HG03571 (cell line): Measurements from ENCODE around the gene HIVEP1.

Experiments used
- ATAC-seq: cut with Tn5 transposase; IDR thresholded peaks from one replicate; pipeline ENCODE4 v1.9.1; 2021; ENCODE audit not compliant: unreplicated experiment

HIVEP1 gene

GRCh38 chr6:12017263-12017662, 5.2 kb downstream of the HIVEP1 start:
- ATAC-seq: no peak

GRCh38 chr6:12017876-12018401, 5.8 kb downstream of the HIVEP1 start:
- ATAC-seq: no peak

- ATAC-seq: no peak
Observed at GRCh38 chr6:12020187-12020791, 8.2 kb downstream of the HIVEP1 start.

DNA sequence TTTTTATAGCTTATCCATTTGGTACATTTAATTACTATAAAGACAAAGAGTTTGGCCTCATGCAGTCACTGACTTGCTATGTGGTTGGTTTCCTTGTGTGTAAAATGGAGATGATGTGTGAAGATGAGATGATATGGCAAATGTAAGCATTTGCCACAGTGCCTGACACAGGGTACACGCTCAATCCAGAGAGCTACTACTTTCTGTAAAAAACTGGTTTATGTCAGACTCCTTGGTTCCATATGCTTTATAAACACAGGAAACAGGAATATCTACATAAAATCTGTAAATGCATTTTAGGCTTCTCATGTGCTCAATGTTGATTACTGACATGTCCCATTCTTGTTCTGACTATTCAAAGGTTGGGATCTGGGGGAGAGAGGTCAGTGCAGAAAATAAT, 10.4 kb downstream of the HIVEP1 start:
- no peak for ATAC-seq

DNA sequence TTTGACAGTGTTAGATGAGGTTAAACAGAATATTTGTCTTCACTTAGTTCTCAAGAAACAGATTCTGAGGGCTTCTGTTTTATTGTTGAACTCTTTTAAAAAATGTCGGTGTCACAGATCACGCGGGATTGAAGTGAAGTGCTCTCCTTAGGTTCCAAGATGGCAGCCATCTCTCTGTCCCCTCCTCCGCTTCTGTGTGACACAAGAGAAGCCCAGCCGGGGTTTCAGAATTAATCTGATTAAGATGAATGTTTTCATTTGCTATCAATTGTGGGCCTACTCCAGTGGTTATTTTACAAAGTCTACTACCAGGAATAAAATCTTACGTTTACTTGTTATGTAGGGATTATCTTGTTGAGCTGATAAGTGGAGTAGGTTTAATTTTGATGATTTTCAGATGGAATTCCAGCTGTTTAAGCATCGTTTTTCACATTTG, 10.9 kb downstream of the HIVEP1 start:
- ATAC-seq: no peak

DNA sequence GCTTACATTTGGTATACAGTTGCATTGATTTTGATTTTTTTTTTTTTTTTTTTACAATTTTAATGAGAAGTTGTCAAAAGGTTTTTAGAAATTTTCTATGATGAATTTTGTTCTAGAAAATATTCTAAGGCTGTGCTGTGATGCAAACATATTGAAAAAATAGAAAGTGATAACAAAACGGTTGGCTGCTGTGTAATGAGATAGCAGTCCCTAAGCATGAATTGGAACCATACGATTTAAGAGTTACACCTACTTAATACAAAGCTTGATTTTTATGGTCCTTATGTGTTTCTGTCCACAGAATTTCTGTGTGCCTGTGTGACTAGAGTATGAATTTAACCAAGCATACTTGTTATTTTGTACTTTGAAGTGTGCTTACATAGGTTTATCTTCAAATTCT, 12.1 kb downstream of the HIVEP1 start:
- ATAC-seq: no peak

DNA sequence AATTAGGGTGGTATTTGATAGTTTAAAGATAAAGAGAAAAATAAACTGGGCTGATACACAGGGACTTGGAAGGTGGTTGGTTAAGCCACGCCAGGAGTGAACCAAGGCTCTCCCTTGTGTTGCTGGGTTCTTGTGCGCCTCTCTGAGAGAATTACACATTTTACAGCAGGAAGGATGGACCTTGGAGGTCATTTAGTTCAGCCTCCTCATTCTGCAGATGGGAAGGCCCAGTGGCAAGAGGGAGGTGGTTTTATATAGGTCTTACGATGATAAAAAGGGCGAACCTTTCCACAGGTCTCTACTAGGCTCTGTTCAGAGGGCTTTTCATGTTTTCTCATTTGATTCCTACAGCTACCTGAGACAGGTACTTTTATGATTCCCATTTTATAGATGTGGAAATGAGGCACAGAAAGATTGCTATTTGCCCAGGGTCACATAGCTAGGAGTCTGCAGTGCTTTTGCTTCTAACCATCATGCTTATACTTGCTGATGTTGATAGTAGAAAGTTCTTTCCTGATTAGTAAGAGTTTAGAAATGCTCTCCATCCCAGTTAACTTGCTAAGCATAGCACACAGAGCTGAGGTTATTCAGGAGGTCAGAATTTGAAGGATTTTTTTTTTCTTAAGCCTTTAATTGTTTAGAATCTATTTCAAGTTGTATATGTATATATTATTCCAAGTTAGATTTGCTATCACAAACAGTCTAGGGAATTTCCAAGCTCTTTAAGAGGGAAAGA, 12.8 kb downstream of the HIVEP1 start:
- ATAC-seq: no peak

DNA sequence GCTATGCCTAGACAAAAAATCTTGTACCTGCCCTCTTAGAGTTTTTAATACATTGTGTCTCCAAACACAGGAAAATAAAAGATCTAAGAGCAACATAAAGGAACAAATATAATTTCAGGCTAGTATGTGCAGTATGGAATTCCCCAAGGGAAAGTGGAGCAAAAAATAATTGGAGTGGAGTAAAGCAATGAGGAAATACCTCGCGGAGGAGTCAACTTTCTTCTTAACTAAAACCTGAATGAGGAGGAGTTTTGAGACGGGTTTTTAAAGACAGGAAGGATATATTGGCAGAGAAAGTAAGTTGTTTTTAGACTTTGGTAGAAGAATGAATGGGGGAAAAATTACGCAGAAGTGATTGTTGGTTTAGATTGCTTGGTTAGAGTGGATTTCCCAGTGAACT, 14.0 kb downstream of the HIVEP1 start:
- ATAC-seq: no peak

DNA sequence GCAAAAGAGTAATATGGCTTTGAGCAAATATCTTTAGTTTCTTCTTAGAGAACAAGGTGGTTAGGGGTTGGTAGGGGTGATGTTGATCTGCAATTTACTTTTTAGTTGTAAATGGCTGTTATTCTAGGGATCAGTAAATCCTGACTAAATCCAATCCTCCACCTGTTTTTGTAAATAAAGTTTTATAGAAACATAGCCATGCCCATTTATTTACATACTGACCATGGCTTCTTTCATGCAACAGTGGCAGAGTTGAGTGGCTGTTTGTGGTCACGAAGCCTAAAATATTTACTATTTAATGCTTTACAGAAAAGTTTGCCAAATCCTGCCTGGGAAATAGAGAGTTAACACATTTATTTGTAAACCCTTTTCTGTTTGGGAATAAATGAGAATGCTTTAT, 14.7 kb downstream of the HIVEP1 start:
- no peak for ATAC-seq

DNA sequence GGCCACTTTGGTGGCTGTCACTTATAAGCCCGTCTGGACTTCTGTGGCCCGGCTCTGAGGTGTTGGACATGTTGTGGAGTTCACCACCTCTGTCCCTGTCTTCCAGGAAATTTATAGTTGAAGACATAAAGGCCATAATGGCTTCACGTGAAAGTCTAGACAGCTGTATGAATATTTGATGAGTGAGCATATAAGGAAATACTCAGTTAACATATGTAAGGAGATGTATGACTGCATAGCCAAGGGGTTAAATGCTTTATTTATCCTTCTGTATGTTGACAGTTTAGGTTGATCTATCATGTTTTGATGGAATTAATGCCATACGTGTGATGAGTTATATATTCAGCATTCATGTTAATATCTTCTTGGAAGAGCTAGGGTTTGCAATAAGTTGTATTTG, 16.1 kb downstream of the HIVEP1 start:
- ATAC-seq: no peak

GRCh38 chr6:12029979-12030737, 18.0 kb downstream of the HIVEP1 start:
- no peak for ATAC-seq

DNA sequence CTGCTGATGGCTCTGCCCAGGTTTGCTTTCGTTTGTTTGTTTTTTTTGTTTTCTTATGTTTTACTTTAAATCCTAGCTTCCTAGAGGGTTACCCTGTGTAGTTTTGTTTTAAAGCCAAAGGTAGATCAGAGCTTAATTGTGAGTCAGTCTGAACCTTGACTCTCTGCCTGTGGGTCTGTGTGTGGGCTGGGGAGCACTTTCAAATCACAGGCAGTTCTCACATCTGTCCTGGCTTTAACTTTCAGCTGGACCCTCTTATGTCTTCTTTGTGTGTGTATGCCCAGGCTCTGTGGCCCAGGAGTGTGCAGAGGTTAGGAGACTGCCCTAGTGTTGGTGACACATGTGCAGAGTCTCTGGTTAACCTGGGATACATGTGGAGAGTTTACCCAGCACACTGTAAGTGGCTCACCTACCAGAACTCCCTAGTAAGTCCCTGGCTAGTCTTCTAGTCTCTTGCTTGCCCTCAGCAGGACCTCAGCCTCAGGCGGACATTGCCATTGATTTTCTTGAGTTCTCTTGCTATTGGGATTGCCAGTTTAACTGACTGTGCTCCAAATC, 19.0 kb downstream of the HIVEP1 start:
- ATAC-seq: no peak

DNA sequence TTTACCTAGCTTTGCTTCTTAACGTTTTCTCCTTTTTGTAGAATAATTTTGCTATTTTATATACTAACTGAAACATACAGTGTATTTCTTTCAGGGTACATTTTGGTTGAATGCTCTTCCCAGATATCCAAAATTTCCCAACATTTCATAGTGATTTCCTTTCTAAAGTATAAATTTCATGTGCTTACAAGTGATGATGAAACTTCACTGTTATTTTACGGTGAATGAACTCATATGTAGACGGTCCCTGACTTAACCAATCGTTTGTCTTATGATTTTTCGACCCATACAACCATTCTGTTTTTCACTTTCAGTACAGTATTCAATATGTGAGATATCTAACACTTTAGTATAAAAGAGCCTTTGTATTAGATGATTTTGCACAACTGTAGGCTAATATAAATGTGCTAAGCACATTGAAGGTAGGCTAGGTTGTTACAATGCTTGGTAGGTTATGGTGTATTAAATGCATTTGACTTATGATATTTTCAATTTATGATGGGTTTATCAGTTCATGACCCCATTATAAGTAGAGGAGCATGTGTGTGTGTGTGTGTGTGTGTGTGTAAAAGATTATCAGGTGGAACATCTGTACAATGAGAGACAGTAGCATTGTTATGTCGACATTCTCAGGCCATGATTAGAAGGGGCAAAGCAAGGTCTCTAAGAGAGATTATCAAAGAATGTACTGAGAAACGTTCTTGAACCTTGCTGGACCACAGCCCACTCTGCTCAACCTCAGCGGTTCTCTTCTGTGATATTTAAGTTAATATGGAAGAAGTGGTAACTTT, 20.9 kb downstream of the HIVEP1 start:
- ATAC-seq: no peak

GRCh38 chr6:12033770-12034169, 21.7 kb downstream of the HIVEP1 start:
- no peak for ATAC-seq

GRCh38 chr6:12034349-12034748, 22.2 kb downstream of the HIVEP1 start:
- ATAC-seq: no peak

DNA sequence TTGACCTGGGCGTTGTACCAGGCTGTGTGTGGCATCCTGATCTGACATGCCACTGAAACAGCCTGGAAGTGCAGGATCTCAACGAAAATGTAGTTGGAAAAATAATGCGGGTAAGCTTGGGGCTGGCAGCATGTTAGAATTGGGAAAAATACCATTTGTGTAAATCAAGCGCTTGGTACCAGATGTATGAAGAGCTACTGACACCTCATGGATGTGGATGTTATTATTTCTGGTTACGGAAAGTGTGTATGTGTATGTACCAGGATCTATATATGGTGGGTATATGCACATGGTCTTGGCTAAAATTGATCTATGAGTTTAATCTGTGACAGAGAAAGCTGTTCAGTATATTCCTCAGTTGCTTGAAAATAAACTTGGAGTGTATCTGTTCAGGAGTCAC, 22.7 kb downstream of the HIVEP1 start:
- no peak for ATAC-seq

- ATAC-seq: no peak
Observed at GRCh38 chr6:12036766-12037165, 24.7 kb downstream of the HIVEP1 start.

DNA sequence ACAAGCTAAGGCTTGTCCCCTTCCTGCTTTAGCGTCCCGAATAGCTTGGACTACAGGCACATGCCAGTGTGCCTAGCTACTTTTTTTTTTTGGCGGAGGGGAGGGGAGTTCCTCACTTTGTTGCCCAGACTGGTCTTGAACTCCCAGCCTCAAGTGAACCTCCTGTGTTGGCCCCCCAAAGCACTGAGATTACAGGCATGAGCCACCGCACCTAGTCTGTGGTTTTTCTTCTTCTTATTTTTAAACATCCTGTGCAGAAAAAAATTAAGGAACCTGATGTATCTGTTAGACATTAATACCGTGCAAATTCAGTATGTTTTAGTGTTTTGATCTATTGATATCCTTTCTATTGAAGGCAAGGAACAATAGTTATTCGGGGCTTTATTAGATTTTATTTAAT, 25.7 kb downstream of the HIVEP1 start:
- ATAC-seq: no peak

- ATAC-seq: no peak
Observed at GRCh38 chr6:12039540-12040459, 27.7 kb downstream of the HIVEP1 start.

- no peak for ATAC-seq
Observed at GRCh38 chr6:12047304-12047703, 35.2 kb downstream of the HIVEP1 start.
